GM12878 (cell line): ENCODE data around the gene AKNA. TPM values are rescaled to one million over a fixed set of nuclear protein-coding genes. Genes with fewer than 3 reads are reported as not detected.

Source experiments
- ATF7 ChIP-seq: fragments of 450-650 bp; IDR thresholded peaks from 2 replicates; pipeline ENCODE4 v1.6.1; 2016; ENCODE audit warnings: low read depth, mild to moderate bottlenecking
- FOS ChIP-seq: IDR thresholded peaks from 3 replicates; pipeline ENCODE4 v1.6.1; 2011; ENCODE audit warnings: borderline replicate concordance; ENCODE audit not compliant: insufficient read length; ENCODE audit errors: extremely low read depth
- ZNF207 ChIP-seq: fragments of 450-650 bp; IDR thresholded peaks from 2 replicates; pipeline ENCODE4 v1.6.1; 2014; ENCODE audit warnings: antibody characterized with exemption, mild to moderate bottlenecking, borderline replicate concordance
- polyA plus RNA-seq, 11 experiments: library from polyadenylated mRNA; depleted of rRNA in 4 of 11; unstranded in 6 of 11; stranded (reverse) in 5 of 11; fragments of >200 nt; fragmentation: Nextera tagmentation in 4 of 11; fragmentation: Illumina TruSeq in 1 of 11; extraction: Ambion mirVana in 4 of 11; extraction: Trizol in 1 of 11; gene quantifications; 1 replicate in 1 of 11; 2 replicates in 10 of 11; pipeline versions ENCODE4 v1.2.1 to v1.2.3, GENCODE V29; 2011 to 2016; ENCODE audit warnings: inconsistent platforms in 2 of 11, missing spikeins in 2 of 11, low read depth in 1 of 11
- total RNA-seq, 4 experiments: library from RNA; depleted of rRNA in 3 of 4; stranded (reverse); fragments of >200 nt in 3 of 4; fragmentation: Illumina TruSeq in 1 of 4; extraction: Trizol in 1 of 4; gene quantifications; 2 replicates each; pipeline versions ENCODE4 v1.2.1 to v1.2.3, GENCODE V29; 2013 to 2021
- TF ChIP-seq, protein P1 (sequence below): fragments of 450-650 bp; IDR thresholded peaks from 2 replicates; pipeline ENCODE4 v1.6.1; 2017; ENCODE audit warnings: mild to moderate bottlenecking, moderate library complexity
- TF ChIP-seq, protein P2 (sequence below): fragments of 450-650 bp; IDR thresholded peaks from 2 replicates; pipeline ENCODE4 v1.6.1; 2017; ENCODE audit warnings: low read depth, mild to moderate bottlenecking, moderate library complexity
- TF ChIP-seq, protein P3 (sequence below), 3 experiments: IDR thresholded peaks in 2 of 3; conservative IDR thresholded peaks in 1 of 3; 2 replicates each; pipeline ENCODE4 v1.5.1; 2011; ENCODE audit warnings: low read depth in 3 of 3, low read length in 3 of 3, mild to moderate bottlenecking in 3 of 3, control low read depth in 2 of 3, moderate library complexity in 2 of 3, inconsistent platforms in 1 of 3, mixed read lengths in 1 of 3; ENCODE audit not compliant: control insufficient read depth in 2 of 3, insufficient read depth in 1 of 3; ENCODE audit errors: extremely low read depth in 1 of 3

The AKNA gene
- total and polyA plus RNA-seq, 10 of the 15 experiments (the other 5 are each of a cell fraction or from before 2014, with no cell fraction given), result 1.6 to 132 (median 35.3) TPM

DNA sequence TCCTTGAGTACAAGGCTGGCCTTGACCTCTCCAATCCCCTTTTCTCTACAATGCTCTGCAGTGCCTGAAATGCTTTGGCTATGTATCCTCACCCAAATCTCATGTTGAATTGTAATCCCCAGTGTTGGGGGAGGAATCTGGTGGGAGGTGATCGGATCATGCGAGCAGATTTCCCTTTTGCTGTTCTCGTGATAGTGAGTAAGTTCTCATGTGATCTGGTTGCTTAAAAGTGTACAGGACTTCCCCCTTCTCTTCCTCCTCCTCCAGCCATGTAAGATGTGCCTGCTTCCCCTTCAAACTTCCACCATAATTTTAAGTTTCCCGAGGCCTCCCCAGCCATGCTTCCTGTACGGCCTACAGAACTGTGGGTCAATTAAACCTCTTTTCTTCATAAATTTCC, 28.5 kb upstream of the AKNA start (continued):
- TF ChIP-seq, protein P1, sequence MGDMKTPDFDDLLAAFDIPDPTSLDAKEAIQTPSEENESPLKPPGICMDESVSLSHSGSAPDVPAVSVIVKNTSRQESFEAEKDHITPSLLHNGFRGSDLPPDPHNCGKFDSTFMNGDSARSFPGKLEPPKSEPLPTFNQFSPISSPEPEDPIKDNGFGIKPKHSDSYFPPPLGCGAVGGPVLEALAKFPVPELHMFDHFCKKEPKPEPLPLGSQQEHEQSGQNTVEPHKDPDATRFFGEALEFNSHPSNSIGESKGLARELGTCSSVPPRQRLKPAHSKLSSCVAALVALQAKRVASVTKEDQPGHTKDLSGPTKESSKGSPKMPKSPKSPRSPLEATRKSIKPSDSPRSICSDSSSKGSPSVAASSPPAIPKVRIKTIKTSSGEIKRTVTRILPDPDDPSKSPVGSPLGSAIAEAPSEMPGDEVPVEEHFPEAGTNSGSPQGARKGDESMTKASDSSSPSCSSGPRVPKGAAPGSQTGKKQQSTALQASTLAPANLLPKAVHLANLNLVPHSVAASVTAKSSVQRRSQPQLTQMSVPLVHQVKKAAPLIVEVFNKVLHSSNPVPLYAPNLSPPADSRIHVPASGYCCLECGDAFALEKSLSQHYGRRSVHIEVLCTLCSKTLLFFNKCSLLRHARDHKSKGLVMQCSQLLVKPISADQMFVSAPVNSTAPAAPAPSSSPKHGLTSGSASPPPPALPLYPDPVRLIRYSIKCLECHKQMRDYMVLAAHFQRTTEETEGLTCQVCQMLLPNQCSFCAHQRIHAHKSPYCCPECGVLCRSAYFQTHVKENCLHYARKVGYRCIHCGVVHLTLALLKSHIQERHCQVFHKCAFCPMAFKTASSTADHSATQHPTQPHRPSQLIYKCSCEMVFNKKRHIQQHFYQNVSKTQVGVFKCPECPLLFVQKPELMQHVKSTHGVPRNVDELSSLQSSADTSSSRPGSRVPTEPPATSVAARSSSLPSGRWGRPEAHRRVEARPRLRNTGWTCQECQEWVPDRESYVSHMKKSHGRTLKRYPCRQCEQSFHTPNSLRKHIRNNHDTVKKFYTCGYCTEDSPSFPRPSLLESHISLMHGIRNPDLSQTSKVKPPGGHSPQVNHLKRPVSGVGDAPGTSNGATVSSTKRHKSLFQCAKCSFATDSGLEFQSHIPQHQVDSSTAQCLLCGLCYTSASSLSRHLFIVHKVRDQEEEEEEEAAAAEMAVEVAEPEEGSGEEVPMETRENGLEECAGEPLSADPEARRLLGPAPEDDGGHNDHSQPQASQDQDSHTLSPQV, result no peak
- TF ChIP-seq ATF7, result no peak
- TF ChIP-seq, protein P2, sequence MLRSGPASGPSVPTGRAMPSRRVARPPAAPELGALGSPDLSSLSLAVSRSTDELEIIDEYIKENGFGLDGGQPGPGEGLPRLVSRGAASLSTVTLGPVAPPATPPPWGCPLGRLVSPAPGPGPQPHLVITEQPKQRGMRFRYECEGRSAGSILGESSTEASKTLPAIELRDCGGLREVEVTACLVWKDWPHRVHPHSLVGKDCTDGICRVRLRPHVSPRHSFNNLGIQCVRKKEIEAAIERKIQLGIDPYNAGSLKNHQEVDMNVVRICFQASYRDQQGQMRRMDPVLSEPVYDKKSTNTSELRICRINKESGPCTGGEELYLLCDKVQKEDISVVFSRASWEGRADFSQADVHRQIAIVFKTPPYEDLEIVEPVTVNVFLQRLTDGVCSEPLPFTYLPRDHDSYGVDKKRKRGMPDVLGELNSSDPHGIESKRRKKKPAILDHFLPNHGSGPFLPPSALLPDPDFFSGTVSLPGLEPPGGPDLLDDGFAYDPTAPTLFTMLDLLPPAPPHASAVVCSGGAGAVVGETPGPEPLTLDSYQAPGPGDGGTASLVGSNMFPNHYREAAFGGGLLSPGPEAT, result no peak
- TF ChIP-seq ZNF207, result no peak
- TF ChIP-seq, protein P3, sequence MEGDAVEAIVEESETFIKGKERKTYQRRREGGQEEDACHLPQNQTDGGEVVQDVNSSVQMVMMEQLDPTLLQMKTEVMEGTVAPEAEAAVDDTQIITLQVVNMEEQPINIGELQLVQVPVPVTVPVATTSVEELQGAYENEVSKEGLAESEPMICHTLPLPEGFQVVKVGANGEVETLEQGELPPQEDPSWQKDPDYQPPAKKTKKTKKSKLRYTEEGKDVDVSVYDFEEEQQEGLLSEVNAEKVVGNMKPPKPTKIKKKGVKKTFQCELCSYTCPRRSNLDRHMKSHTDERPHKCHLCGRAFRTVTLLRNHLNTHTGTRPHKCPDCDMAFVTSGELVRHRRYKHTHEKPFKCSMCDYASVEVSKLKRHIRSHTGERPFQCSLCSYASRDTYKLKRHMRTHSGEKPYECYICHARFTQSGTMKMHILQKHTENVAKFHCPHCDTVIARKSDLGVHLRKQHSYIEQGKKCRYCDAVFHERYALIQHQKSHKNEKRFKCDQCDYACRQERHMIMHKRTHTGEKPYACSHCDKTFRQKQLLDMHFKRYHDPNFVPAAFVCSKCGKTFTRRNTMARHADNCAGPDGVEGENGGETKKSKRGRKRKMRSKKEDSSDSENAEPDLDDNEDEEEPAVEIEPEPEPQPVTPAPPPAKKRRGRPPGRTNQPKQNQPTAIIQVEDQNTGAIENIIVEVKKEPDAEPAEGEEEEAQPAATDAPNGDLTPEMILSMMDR (IDR thresholded peaks at IDR 0.05 in 2 of 3, conservative IDR thresholded peaks at IDR 0.05 in 1 of 3; ENCODE audit: control insufficient read depth in 2 of 3, extremely low read depth in 1 of 3, insufficient read depth in 1 of 3, low read depth in 3 of 3, low read length in 3 of 3), result no peak
- no peak for TF ChIP-seq FOS
